Measurements from ENCODE around the gene ZNF24. TPM values are rescaled to one million over a fixed set of nuclear protein-coding genes. Genes with fewer than 3 reads are reported as not detected.
A peak's percentile ranks its signal among the peaks of the same experiment; 100 is the strongest.

Gene ZNF24
- total RNA-seq, 2 donors from 2014 or later, result 74.7 to 92.1 TPM

DNA sequence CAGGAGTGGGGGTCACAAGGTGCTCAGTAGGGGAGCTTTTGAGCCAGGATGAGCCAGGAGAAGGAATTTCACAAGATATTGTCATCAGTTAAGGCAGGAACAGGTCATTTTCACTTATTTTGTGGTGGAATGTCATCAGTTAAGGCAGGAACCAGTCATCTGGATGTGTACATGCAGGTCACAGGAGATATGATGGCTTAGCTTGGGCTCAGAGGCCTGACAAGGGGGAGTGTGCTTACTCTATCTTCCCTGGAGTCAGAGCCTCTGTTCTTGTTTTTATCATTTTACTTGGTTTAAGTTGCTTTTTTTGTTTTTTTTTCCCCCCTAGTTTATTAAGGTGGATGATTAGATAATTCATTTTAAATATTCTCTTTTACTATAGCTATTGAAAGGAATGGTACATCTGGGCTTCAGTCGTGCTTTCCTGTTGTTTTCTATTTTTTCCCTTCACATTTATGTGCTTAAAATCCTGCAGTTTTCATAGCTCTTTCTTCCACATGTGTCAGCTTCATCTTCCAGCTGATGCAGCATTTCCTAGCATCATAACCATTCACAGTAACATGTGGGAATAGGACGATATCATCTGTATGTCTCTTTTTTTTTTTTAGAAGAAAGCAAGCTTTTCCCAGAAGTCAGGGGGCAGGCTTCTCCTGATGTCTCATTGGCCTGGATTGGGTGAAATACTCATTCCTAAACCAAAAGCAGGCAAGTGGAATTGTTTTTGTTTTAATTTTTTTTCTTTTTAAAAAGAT, 17.5 kb upstream of the ZNF24 start:
- H3K4me3 ChIP-seq (ENCODE audit: low read length), result peak overlapping the region; percentile 59
- Mint-ChIP-seq H3K27ac (no peak overlapping the region), H3K4me1 (peaks cover 4% of the 10 kb centered on the region), H3K4me3 (no peak overlapping the region), H3K9me3 (peaks cover 48% of the 10 kb centered on the region), H3K27me3 (ENCODE audit: insufficient read depth) (no peaks in the 10 kb centered on the region), H3K36me3 (ENCODE audit: low read depth) (peaks cover 30% of the 10 kb centered on the region)
- WGBS, 2 experiments (ENCODE audit: insufficient coverage in 1 of 2, insufficient read length in 1 of 2), result 77 to 90% methylated on average over 2 of the region's 2 CpGs
- H3K27ac ChIP-seq (ENCODE audit: low read depth, low read length), result no peak overlapping the region
- H3K9me3 ChIP-seq (ENCODE audit: control insufficient read depth, low read length), result peaks cover 52% of the 10 kb centered on the region
- no peak for DNase-seq
- H3K9ac ChIP-seq (ENCODE audit: extremely low read depth, low read length, poor library complexity, severe bottlenecking), result no peak overlapping the region
- no peaks in the 10 kb centered on the region for H3K4me1 ChIP-seq (ENCODE audit: control insufficient read depth, insufficient read depth, low read length)
- H3K36me3 ChIP-seq (ENCODE audit: control insufficient read depth, insufficient read depth, low read length), result peaks cover 11% of the 10 kb centered on the region
- TF ChIP-seq, protein P1, sequence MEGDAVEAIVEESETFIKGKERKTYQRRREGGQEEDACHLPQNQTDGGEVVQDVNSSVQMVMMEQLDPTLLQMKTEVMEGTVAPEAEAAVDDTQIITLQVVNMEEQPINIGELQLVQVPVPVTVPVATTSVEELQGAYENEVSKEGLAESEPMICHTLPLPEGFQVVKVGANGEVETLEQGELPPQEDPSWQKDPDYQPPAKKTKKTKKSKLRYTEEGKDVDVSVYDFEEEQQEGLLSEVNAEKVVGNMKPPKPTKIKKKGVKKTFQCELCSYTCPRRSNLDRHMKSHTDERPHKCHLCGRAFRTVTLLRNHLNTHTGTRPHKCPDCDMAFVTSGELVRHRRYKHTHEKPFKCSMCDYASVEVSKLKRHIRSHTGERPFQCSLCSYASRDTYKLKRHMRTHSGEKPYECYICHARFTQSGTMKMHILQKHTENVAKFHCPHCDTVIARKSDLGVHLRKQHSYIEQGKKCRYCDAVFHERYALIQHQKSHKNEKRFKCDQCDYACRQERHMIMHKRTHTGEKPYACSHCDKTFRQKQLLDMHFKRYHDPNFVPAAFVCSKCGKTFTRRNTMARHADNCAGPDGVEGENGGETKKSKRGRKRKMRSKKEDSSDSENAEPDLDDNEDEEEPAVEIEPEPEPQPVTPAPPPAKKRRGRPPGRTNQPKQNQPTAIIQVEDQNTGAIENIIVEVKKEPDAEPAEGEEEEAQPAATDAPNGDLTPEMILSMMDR (conservative IDR thresholded peaks at IDR 0.05), result no peak
- H3K27me3 ChIP-seq (ENCODE audit: control insufficient read depth, insufficient read depth, low read length, poor library complexity, severe bottlenecking), result no peaks in the 10 kb centered on the region

DNA sequence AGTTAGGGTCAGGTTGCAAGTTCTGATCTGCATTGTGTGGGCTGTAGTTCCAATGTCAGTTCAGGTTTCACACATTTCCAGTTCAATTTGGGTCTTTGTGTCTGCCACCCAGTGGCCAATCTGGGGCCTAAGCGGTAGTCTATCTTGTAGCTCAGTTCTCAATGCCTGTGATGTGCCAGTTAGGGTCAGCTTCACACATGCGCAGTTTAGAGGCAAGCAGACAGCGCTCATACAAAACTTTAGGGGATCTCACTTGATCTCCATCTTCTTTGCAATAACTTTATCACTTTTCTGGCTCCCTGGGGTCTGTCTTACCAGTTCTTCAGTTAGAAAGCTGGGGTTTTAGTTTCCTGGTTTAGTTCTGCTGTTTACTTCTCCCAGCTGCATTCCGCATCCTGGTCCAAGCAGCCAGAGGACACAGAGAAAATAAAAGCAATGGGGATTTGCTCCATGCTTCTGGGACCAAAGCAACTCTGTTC, 11.0 kb upstream of the ZNF24 start:
- no peak overlapping the region for H3K4me3 Mint-ChIP-seq
- no peaks in the 10 kb centered on the region for H3K4me1 ChIP-seq (ENCODE audit: control insufficient read depth, insufficient read depth, low read length)
- H3K27ac ChIP-seq (ENCODE audit: low read depth, low read length), result no peak overlapping the region
- H3K4me1 Mint-ChIP-seq, result peaks cover 10% of the 10 kb centered on the region
- 51 to 72% methylated on average over 3 to 4 of the region's 4 CpGs for WGBS, 2 experiments (ENCODE audit: insufficient coverage in 1 of 2, insufficient read length in 1 of 2)
- peaks cover 87% of the 10 kb centered on the region for H3K9me3 ChIP-seq (ENCODE audit: control insufficient read depth, low read length)
- H3K27me3 ChIP-seq (ENCODE audit: control insufficient read depth, insufficient read depth, low read length, poor library complexity, severe bottlenecking), result no peaks in the 10 kb centered on the region
- H3K27ac Mint-ChIP-seq, result no peak overlapping the region
- peak; percentile 86 for DNase-seq
- no peak overlapping the region for H3K9ac ChIP-seq (ENCODE audit: extremely low read depth, low read length, poor library complexity, severe bottlenecking)
- H3K27me3 Mint-ChIP-seq (ENCODE audit: insufficient read depth), result no peaks in the 10 kb centered on the region
- H3K36me3 Mint-ChIP-seq (ENCODE audit: low read depth), result peaks cover 23% of the 10 kb centered on the region
- peaks cover 37% of the 10 kb centered on the region for H3K36me3 ChIP-seq (ENCODE audit: control insufficient read depth, insufficient read depth, low read length)
- H3K9me3 Mint-ChIP-seq, result peaks cover 52% of the 10 kb centered on the region
- peak overlapping the region; percentile 55 for H3K4me3 ChIP-seq (ENCODE audit: low read length)
- TF ChIP-seq, protein P1 (conservative IDR thresholded peaks at IDR 0.05), result peak; percentile 78

DNA sequence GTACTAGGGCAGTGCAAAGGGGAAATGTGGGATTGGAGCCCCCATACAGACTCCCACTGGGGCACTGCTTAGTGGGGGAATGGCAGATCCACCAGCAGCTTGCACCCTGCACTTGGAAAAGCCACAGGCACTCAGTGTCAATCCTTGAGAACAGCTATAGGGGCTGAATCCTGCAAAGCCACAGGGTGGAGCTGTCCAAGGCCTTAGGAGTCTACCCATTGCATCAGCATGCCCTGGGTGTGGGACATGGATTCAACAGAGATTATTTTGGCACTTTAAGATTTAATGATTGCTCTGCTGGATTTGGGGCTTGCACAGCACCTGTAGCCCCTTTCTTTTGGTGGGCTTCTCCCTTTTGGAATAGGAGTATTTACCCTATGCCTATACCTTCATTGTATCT, 8.6 kb upstream of the ZNF24 start:
- H3K36me3 ChIP-seq (ENCODE audit: control insufficient read depth, insufficient read depth, low read length), result peaks cover 28% of the 10 kb centered on the region
- H3K9me3 ChIP-seq (ENCODE audit: control insufficient read depth, low read length), result peaks cover 78% of the 10 kb centered on the region
- H3K27me3 Mint-ChIP-seq (ENCODE audit: insufficient read depth), result no peaks in the 10 kb centered on the region
- H3K4me3 Mint-ChIP-seq, result no peak overlapping the region
- TF ChIP-seq, protein P1 (conservative IDR thresholded peaks at IDR 0.05), result no peak
- no peaks in the 10 kb centered on the region for H3K4me1 ChIP-seq (ENCODE audit: control insufficient read depth, insufficient read depth, low read length)
- peak overlapping the region; percentile 55 for H3K4me3 ChIP-seq (ENCODE audit: low read length)
- H3K9ac ChIP-seq (ENCODE audit: extremely low read depth, low read length, poor library complexity, severe bottlenecking), result no peak overlapping the region
- no peak overlapping the region for H3K27ac ChIP-seq (ENCODE audit: low read depth, low read length)
- H3K27me3 ChIP-seq (ENCODE audit: control insufficient read depth, insufficient read depth, low read length, poor library complexity, severe bottlenecking), result no peaks in the 10 kb centered on the region
- peaks cover 45% of the 10 kb centered on the region for H3K9me3 Mint-ChIP-seq
- H3K36me3 Mint-ChIP-seq (ENCODE audit: low read depth), result peaks cover 23% of the 10 kb centered on the region
- peaks cover 10% of the 10 kb centered on the region for H3K4me1 Mint-ChIP-seq
- H3K27ac Mint-ChIP-seq, result no peak overlapping the region
- DNase-seq, result no peak
